GM12878 (cell line): Measurements from ENCODE around the gene TCERG1L. TPM values are rescaled to one million over a fixed set of nuclear protein-coding genes. Genes with fewer than 3 reads are reported as not detected.

Experiments
- ATAC-seq: fragments of 200-7000 bp; cut with Tn5 transposase; 3 replicates; pipeline ENCODE4 v1.9.1; 2020; ENCODE audit warnings: mild to moderate bottlenecking, moderate library complexity
- BruUV-seq: library from RNA; stranded (reverse); fragments of 400-500 nt; replicated peaks from 2 replicates; lab custom pipeline; 2021; lab: Mats Ljungman, UMichigan
- CTCF ChIA-PET: fragments of 300-600 bp; sonication (Branson Sonifier 250); formaldehyde crosslinking; extraction: SDS; loops from one replicate; lab custom pipeline; 2021; ENCODE audit warnings: inconsistent platforms; lab: Yijun Ruan, JAX
- POLR2A ChIA-PET: fragments of 350-600 bp; formaldehyde crosslinking; extraction: SDS; loops from one replicate; lab custom pipeline; 2021; ENCODE audit warnings: inconsistent platforms; lab: Charles Lee
- RAD21 ChIA-PET: fragments of 300-600 bp; sonication (Branson Sonifier 250); formaldehyde crosslinking; loops from one replicate; lab custom pipeline; 2023; ENCODE audit warnings: antibody characterized with exemption; ENCODE audit not compliant: unreplicated experiment; lab: Charles Lee
- SMC1A ChIA-PET: fragments of 300-600 bp; sonication (Branson Sonifier 250); formaldehyde crosslinking; loops from one replicate; lab custom pipeline; 2023; ENCODE audit not compliant: unreplicated experiment, uncharacterized antibody; lab: Charles Lee
- DNase-seq: peaks from one replicate; pipeline ENCODE4 v3.0.0-alpha.2; 2011; ENCODE audit warnings: low read depth, low spot score
- FAIRE-seq: peaks from 3 replicates; lab custom pipeline; 2011; peaks lifted over from hg19 to GRCh38; lab: Jason Lieb, UNC
- H2AFZ ChIP-seq: 2 replicates; pipeline ENCODE4 v1.6.0; 2011; ENCODE audit warnings: low read depth, low read length, control low read depth; ENCODE audit not compliant: control insufficient read depth
- H3K27ac ChIP-seq: 2 replicates; pipeline ENCODE4 v1.5.1; 2011; ENCODE audit warnings: control low read depth; ENCODE audit not compliant: control insufficient read depth, insufficient read depth
- H3K27me3 ChIP-seq, 2 experiments: replicated peaks in 1 of 2; 2 replicates each; pipeline versions ENCODE4 v1.6.0 to v1.6.1; 2011; ENCODE audit warnings: low read length in 1 of 2; ENCODE audit not compliant: control insufficient read depth in 2 of 2, insufficient read depth in 2 of 2
- H3K36me3 ChIP-seq, 2 experiments: 2 replicates each; pipeline ENCODE4 v1.5.1; 2011; ENCODE audit warnings: low read length in 1 of 2; ENCODE audit not compliant: control insufficient read depth in 2 of 2, insufficient read depth in 2 of 2
- H3K4me1 ChIP-seq: 2 replicates; pipeline ENCODE4 v1.6.1; 2011; ENCODE audit warnings: mild to moderate bottlenecking, low read length, moderate library complexity, mixed read lengths; ENCODE audit not compliant: control insufficient read depth, insufficient read depth
- H3K4me2 ChIP-seq: 2 replicates; pipeline ENCODE4 v1.6.0; 2011; ENCODE audit warnings: control low read depth; ENCODE audit not compliant: control insufficient read depth, insufficient read depth
- H3K4me3 ChIP-seq: fragments of 200-600 bp; sonication (generic); 2 replicates; pipeline ENCODE4 v1.5.1; 2016
- H3K79me2 ChIP-seq: 2 replicates; pipeline ENCODE4 v1.6.0; 2011; ENCODE audit warnings: low read length; ENCODE audit not compliant: control insufficient read depth, insufficient read depth
- H3K9ac ChIP-seq: 2 replicates; pipeline ENCODE4 v1.8.0; 2011; ENCODE audit warnings: low read length, control low read depth, mixed read lengths; ENCODE audit not compliant: control insufficient read depth, insufficient read depth
- H3K9me3 ChIP-seq: replicated peaks from 3 replicates; pipeline ENCODE4 v1.5.1; 2011; ENCODE audit warnings: mild to moderate bottlenecking, low read length; ENCODE audit not compliant: control insufficient read depth, insufficient read depth
- H4K20me1 ChIP-seq: 2 replicates; pipeline ENCODE4 v1.6.0; 2011; ENCODE audit not compliant: control insufficient read depth, insufficient read depth
- CREB1 ChIP-seq: IDR thresholded peaks from 2 replicates; pipeline ENCODE4 v1.6.1; 2012; ENCODE audit warnings: low read depth, mild to moderate bottlenecking, inconsistent platforms
- RUNX3 ChIP-seq: IDR thresholded peaks from 2 replicates; pipeline ENCODE4 v1.6.1; 2012; ENCODE audit warnings: low read length, inconsistent platforms
- ZZZ3 ChIP-seq: IDR thresholded peaks from 2 replicates; pipeline ENCODE4 v1.6.1; 2011; ENCODE audit warnings: low read depth; ENCODE audit not compliant: control insufficient read depth, insufficient read length
- WGBS: methylation state at CpG from one replicate; pipeline ENCODE4 v1.1.6; 2016; ENCODE audit warnings: low lambda C conversion rate; ENCODE audit not compliant: insufficient replicate concordance, insufficient coverage; ENCODE audit errors: missing lambda C conversion rate; 5-methylcytosine and 5-hydroxymethylcytosine counted together
- in situ Hi-C: fragments of 300-500 bp; cut with MboI; formaldehyde crosslinking; loops from 9 replicates; pipeline ENCODE4 v1.14.3; 2018; ENCODE audit warnings: mixed read lengths
- intact Hi-C: fragments of 100-400 bp; cut with micrococcal nuclease; formaldehyde crosslinking; loops from one replicate; pipeline ENCODE4 v1.14.2; 2022; ENCODE audit not compliant: unreplicated experiment
- polyA plus RNA-seq, 11 experiments: library from polyadenylated mRNA; depleted of rRNA in 4 of 11; unstranded in 6 of 11; stranded (reverse) in 5 of 11; fragments of >200 nt; fragmentation: Nextera tagmentation in 4 of 11; fragmentation: Illumina TruSeq in 1 of 11; extraction: Ambion mirVana in 4 of 11; extraction: Trizol in 1 of 11; gene quantifications; 1 replicate in 1 of 11; 2 replicates in 10 of 11; pipeline versions ENCODE4 v1.2.1 to v1.2.3, GENCODE V29; 2011 to 2016; ENCODE audit warnings: inconsistent platforms in 2 of 11, missing spikeins in 2 of 11, low read depth in 1 of 11
- total RNA-seq, 4 experiments: library from RNA; depleted of rRNA in 3 of 4; stranded (reverse); fragments of >200 nt in 3 of 4; fragmentation: Illumina TruSeq in 1 of 4; extraction: Trizol in 1 of 4; gene quantifications; 2 replicates each; pipeline versions ENCODE4 v1.2.1 to v1.2.3, GENCODE V29; 2013 to 2021
- TF ChIP-seq, protein P1 (sequence below): IDR thresholded peaks from 2 replicates; pipeline ENCODE4 v1.6.1; 2011; ENCODE audit warnings: low read depth, low read length, improper control_type of control experiment, borderline replicate concordance
- TF ChIP-seq, protein P2 (sequence below): IDR thresholded peaks from 2 replicates; pipeline ENCODE4 v1.6.1; 2011; ENCODE audit warnings: borderline replicate concordance, low read depth, mild to moderate bottlenecking, moderate library complexity, mixed read lengths, low read length; ENCODE audit not compliant: insufficient read depth; ENCODE audit errors: extremely low read length

The TCERG1L gene
- total and polyA plus RNA-seq, 10 of the 15 experiments (the other 5 are each of a cell fraction or from before 2014, with no cell fraction given) = not detected

DNA sequence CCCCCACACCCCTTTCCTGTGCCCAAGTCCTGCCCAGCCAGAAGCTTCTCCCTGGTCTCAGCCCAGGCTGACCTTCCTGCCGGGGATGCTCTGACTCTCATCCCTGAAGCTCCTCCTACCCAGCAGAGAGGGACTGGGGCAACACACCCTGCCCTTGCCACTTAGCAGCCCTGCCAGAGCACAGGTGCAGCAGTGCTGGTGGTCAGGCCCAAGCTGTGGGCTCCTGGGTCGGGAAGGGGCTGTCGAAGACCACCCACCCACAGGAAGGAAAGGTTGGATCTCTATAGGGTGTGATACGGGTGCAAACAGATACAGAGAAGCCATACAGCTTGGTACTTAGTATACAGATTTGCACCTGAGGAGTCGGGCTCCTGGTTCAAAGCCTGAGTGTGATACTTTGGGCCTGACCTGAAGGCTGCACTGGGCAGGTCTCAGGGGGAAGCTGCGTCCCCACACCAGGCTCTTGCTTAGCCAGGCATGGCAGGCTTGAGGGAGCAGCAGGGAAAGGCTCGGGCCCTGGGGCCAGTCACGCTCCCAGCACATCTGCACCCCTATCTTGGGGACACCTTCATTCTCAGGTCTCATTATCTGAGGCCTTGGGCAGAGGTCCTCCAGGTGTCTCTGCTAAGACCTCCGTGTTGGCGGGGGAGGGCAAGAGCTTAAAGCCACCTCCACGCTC lies 47.3 kb downstream of the TCERG1L start:
- DNase-seq (no peak), ATAC-seq (no peak), FAIRE-seq (no peak)
- intact Hi-C loops (no loop called here), in situ Hi-C loops (no loop called here)
- CTCF ChIA-PET = no interaction called here
- Histone ChIP-seq H2AFZ (no peak overlapping the region), H3K4me2 (no peak overlapping the region), H3K4me1 (no peaks in the 10 kb centered on the region), H3K4me3 (no peak overlapping the region), H3K36me3 (no peaks in the 10 kb centered on the region), H4K20me1 (no peaks in the 10 kb centered on the region), H3K9me3 (no peaks in the 10 kb centered on the region), H3K9ac (no peak overlapping the region), H3K27ac (no peak overlapping the region), H3K79me2 (no peaks in the 10 kb centered on the region), H3K27me3 (no peaks in the 10 kb centered on the region)
- RAD21 ChIA-PET = no interaction called here
- SMC1A ChIA-PET = no interaction called here
- 32% methylated on average over 11 of the region's 11 CpGs for WGBS
- POLR2A ChIA-PET = no interaction called here
- no TSS peak for BruUV-seq
- TF ChIP-seq ZZZ3 (no peak), CREB1 (no peak)
- TF ChIP-seq, all 136 proteins: peak for 0

DNA sequence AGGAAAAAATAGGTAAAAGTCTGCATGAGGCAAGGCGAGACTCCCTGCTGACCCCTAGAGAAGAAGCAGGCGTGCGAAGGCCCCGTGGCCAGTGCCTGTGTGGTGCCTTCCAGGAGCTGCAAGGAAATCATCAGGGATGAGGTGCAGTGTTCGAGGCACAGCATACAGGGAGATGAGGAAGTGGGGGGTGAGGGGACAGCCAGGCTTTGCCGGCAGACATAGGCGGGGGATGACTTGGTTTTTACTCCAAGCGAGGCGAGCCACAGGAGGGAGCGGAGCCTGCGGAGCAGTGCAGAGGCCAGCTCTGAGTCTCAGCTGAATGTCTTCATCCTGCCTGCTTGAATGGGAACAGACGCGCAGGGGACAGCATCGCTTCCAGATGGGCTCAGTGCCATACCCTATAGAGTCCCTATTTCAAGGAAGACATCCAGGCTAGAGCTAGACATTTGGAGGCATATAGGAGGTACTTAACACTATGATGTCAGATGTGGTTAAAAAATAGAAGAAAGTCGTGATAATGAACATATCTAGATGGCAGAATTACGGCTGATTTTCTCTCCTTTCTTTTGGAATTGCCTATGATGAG lies 49.5 kb downstream of the TCERG1L start:
- SMC1A ChIA-PET = no interaction called here
- Histone ChIP-seq H3K4me3 (no peak overlapping the region), H2AFZ (no peak overlapping the region), H3K9ac (no peak overlapping the region), H3K27ac (no peak overlapping the region), H3K36me3 (no peaks in the 10 kb centered on the region), H3K4me2 (no peak overlapping the region), H3K9me3 (no peaks in the 10 kb centered on the region), H3K4me1 (no peaks in the 10 kb centered on the region), H3K27me3 (no peaks in the 10 kb centered on the region), H3K79me2 (no peaks in the 10 kb centered on the region), H4K20me1 (no peaks in the 10 kb centered on the region)
- CTCF ChIA-PET = no interaction called here
- intact Hi-C loops = no loop called here
- TF ChIP-seq, protein P1, sequence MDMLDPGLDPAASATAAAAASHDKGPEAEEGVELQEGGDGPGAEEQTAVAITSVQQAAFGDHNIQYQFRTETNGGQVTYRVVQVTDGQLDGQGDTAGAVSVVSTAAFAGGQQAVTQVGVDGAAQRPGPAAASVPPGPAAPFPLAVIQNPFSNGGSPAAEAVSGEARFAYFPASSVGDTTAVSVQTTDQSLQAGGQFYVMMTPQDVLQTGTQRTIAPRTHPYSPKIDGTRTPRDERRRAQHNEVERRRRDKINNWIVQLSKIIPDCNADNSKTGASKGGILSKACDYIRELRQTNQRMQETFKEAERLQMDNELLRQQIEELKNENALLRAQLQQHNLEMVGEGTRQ = no peak
- TF ChIP-seq RUNX3 = no peak
- TF ChIP-seq, protein P2, sequence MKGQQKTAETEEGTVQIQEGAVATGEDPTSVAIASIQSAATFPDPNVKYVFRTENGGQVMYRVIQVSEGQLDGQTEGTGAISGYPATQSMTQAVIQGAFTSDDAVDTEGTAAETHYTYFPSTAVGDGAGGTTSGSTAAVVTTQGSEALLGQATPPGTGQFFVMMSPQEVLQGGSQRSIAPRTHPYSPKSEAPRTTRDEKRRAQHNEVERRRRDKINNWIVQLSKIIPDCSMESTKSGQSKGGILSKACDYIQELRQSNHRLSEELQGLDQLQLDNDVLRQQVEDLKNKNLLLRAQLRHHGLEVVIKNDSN = no peak
- FAIRE-seq (no peak), ATAC-seq (no peak), DNase-seq (no peak)
- RAD21 ChIA-PET = no interaction called here
- WGBS = 41% methylated on average over 15 of the region's 16 CpGs
- in situ Hi-C loops = no loop called here
- no TSS peak for BruUV-seq
- POLR2A ChIA-PET = no interaction called here
